Liver (tissue), 9 donors: ENCODE data around the gene INHBB. TPM values are rescaled to one million over a fixed set of nuclear protein-coding genes. Genes with fewer than 3 reads are reported as not detected.

ENCODE experiments used
- DNase-seq: peaks from one replicate; pipeline ENCODE4 v3.0.0-alpha.2; 2017; ENCODE audit warnings: low spot score
- H3K27ac ChIP-seq, 2 donors: one replicate each; pipeline ENCODE4 v1.7.0; 2013; ENCODE audit warnings: inconsistent platforms in 2 of 2, low read length in 2 of 2, control low read depth in 1 of 2, low read depth in 1 of 2, mild to moderate bottlenecking in 1 of 2
- H3K27me3 ChIP-seq, 4 donors: one replicate each; pipeline versions ENCODE4 v1.6.1 to v1.7.0; 2013; ENCODE audit warnings: low read length in 3 of 4, inconsistent platforms in 1 of 4, mild to moderate bottlenecking in 1 of 4, moderate library complexity in 1 of 4; ENCODE audit not compliant: control insufficient read depth in 4 of 4, insufficient read depth in 4 of 4
- H3K36me3 ChIP-seq, 4 donors: one replicate each; pipeline versions ENCODE4 v1.6.1 to v1.7.0; 2013; ENCODE audit warnings: low read length in 3 of 4, mild to moderate bottlenecking in 3 of 4, low read depth in 1 of 4, moderate library complexity in 1 of 4; ENCODE audit not compliant: control insufficient read depth in 4 of 4, insufficient read depth in 3 of 4
- H3K4me1 ChIP-seq, 4 donors: one replicate each; pipeline versions ENCODE4 v1.6.1 to v1.7.0; 2013; ENCODE audit warnings: low read length in 3 of 4, mild to moderate bottlenecking in 3 of 4, moderate library complexity in 1 of 4; ENCODE audit not compliant: control insufficient read depth in 4 of 4, insufficient read depth in 4 of 4
- H3K4me3 ChIP-seq, 3 donors: one replicate each; pipeline versions ENCODE4 v1.6.1 to v1.7.0; 2013; ENCODE audit warnings: low read length in 3 of 3, control low read depth in 1 of 3, low read depth in 1 of 3, mild to moderate bottlenecking in 1 of 3
- H3K9ac ChIP-seq, 2 donors: one replicate each; pipeline ENCODE4 v1.7.0; 2013; ENCODE audit warnings: low read length in 2 of 2, mild to moderate bottlenecking in 2 of 2, moderate library complexity in 2 of 2, control low read depth in 1 of 2, low read depth in 1 of 2
- H3K9me3 ChIP-seq, 4 donors: one replicate each; pipeline versions ENCODE4 v1.6.1 to v1.7.0; 2013; ENCODE audit warnings: low read length in 3 of 4; ENCODE audit not compliant: control insufficient read depth in 4 of 4
- CTCF ChIP-seq: fragments of 150-350 bp; IDR thresholded peaks from 2 replicates; pipeline ENCODE4 v1.5.1; 2017; ENCODE audit warnings: improper control_type of control experiment, low read depth, low read length; ENCODE audit not compliant: missing input control
- EGR1 ChIP-seq, 2 donors: IDR thresholded peaks; 2 replicates each; pipeline ENCODE4 v1.6.1; 2016 to 2018; ENCODE audit warnings: antibody characterized with exemption in 2 of 2, low read depth in 2 of 2
- FOXA1 ChIP-seq: IDR thresholded peaks from 2 replicates; pipeline ENCODE4 v1.6.1; 2016; ENCODE audit warnings: antibody characterized with exemption
- FOXA2 ChIP-seq: IDR thresholded peaks from 2 replicates; pipeline ENCODE4 v1.6.1; 2016; ENCODE audit warnings: antibody characterized with exemption
- GABPA ChIP-seq, 2 donors: IDR thresholded peaks in 1 of 2; conservative IDR thresholded peaks in 1 of 2; 2 replicates each; pipeline ENCODE4 v1.6.1; 2016; ENCODE audit warnings: antibody characterized with exemption in 2 of 2, mild to moderate bottlenecking in 1 of 2, moderate library complexity in 1 of 2
- HNF4A ChIP-seq, 2 donors: conservative IDR thresholded peaks; 2 replicates each; pipeline ENCODE4 v1.6.1; 2016; ENCODE audit warnings: antibody characterized with exemption in 2 of 2, mild to moderate bottlenecking in 2 of 2
- HNF4G ChIP-seq: IDR thresholded peaks from 2 replicates; pipeline ENCODE4 v1.6.1; 2016; ENCODE audit warnings: antibody characterized with exemption
- JUND ChIP-seq, 2 donors: IDR thresholded peaks; 2 replicates each; pipeline ENCODE4 v1.6.1; 2016; ENCODE audit warnings: antibody characterized with exemption in 2 of 2
- MAX ChIP-seq: IDR thresholded peaks from 2 replicates; pipeline ENCODE4 v1.6.1; 2016; ENCODE audit warnings: antibody characterized with exemption
- NR2F2 ChIP-seq: IDR thresholded peaks from 2 replicates; pipeline ENCODE4 v1.6.1; 2016; ENCODE audit warnings: antibody characterized with exemption
- REST ChIP-seq: IDR thresholded peaks from 2 replicates; pipeline ENCODE4 v1.6.1; 2016; ENCODE audit warnings: antibody characterized with exemption, mild to moderate bottlenecking
- RXRA ChIP-seq, 2 donors: IDR thresholded peaks; 2 replicates each; pipeline ENCODE4 v1.6.1; 2017 to 2018; ENCODE audit warnings: antibody characterized with exemption in 2 of 2, mild to moderate bottlenecking in 1 of 2
- YY1 ChIP-seq: IDR thresholded peaks from 2 replicates; pipeline ENCODE4 v1.6.1; 2016; ENCODE audit warnings: antibody characterized with exemption, mild to moderate bottlenecking
- ZBTB33 ChIP-seq: IDR thresholded peaks from 2 replicates; pipeline ENCODE4 v1.6.1; 2016; ENCODE audit warnings: antibody characterized with exemption
- WGBS: extraction: QIAGEN DNeasy Blood & Tissue Kit; methylation state at CpG from one replicate; pipeline ENCODE4 v1.1.7; 2013; 5-methylcytosine and 5-hydroxymethylcytosine counted together
- polyA plus RNA-seq, 2 donors: library from polyadenylated mRNA; stranded (reverse) in 1 of 2; unstranded in 1 of 2; fragments of 200-250 nt in 1 of 2; fragments of >200 nt in 1 of 2; fragmentation: Nextera tagmentation in 1 of 2; extraction: Ambion mirVana in 1 of 2; gene quantifications; one replicate each; pipeline versions ENCODE4 v1.2.1 to v1.2.3, GENCODE V29; 2013 to 2015
- total RNA-seq, 2 donors: library from RNA; depleted of rRNA; stranded (reverse); fragments of >200 nt; gene quantifications; one replicate each; pipeline ENCODE4 v1.2.3, GENCODE V29; 2014
- donor health status: healthy.
- donor health status: healthy.
- donor health status: healthy.
- donor health status: healthy.
- donor health status: healthy.

INHBB gene
- total and polyA plus RNA-seq, 4 donors, result 0.36 to 7.4 (median 2.1) TPM

GRCh38 chr2:120341977-120342376 lies 4.0 kb upstream of the INHBB start (continued):
- TF ChIP-seq ZBTB33 (no peak), GABPA (IDR thresholded peaks at IDR 0.05 in 1 of 2, conservative IDR thresholded peaks at IDR 0.05 in 1 of 2) (no peak)

- DNase-seq, result no peak
- TF ChIP-seq HNF4A (conservative IDR thresholded peaks at IDR 0.05), result no peak
- no peak for TF ChIP-seq EGR1 (IDR thresholded peaks at IDR 0.05; ENCODE audit: low read depth in 2 of 2)
- TF ChIP-seq CTCF, result no peak
- no peak for TF ChIP-seq FOXA1
- no peak for TF ChIP-seq NR2F2
- no peak for TF ChIP-seq YY1
- TF ChIP-seq REST, result no peak
- Histone ChIP-seq H3K4me1 (peaks cover 9 to 27% (median 17%) of the 10 kb centered on the region in 4 donors), H3K36me3 (no peaks in the 10 kb centered on the region), H3K27ac (no peak overlapping the region), H3K4me3 (no peak overlapping the region), H3K9me3 (no peaks in the 10 kb centered on the region), H3K27me3 (peaks cover 0 to 3% (median 1%) of the 10 kb centered on the region in 4 donors), H3K9ac (no peak overlapping the region)
- 58% methylated on average over 7 of the region's 7 CpGs for WGBS
Measured at GRCh38 chr2:120342446-120342845, 3.5 kb upstream of the INHBB start.

GRCh38 chr2:120343100-120343432 lies 2.9 kb upstream of the INHBB start:
- Histone ChIP-seq H3K9ac (no peak overlapping the region), H3K36me3 (no peaks in the 10 kb centered on the region), H3K4me3 (no peak overlapping the region), H3K27me3 (peaks cover 0 to 3% (median 1%) of the 10 kb centered on the region in 4 donors), H3K4me1 (peaks cover 9 to 33% (median 23%) of the 10 kb centered on the region in 4 donors), H3K9me3 (no peaks in the 10 kb centered on the region), H3K27ac (no peak overlapping the region)
- 28% methylated on average over 5 of the region's 5 CpGs for WGBS
- no peak for DNase-seq
- no peak for TF ChIP-seq GABPA (IDR thresholded peaks at IDR 0.05 in 1 of 2, conservative IDR thresholded peaks at IDR 0.05 in 1 of 2)
- TF ChIP-seq ZBTB33, result no peak
- no peak for TF ChIP-seq NR2F2
- TF ChIP-seq FOXA1, result no peak
- no peak for TF ChIP-seq REST
- no peak for TF ChIP-seq MAX
- no peak for TF ChIP-seq HNF4G
- TF ChIP-seq RXRA (IDR thresholded peaks at IDR 0.05), result no peak
- no peak for TF ChIP-seq FOXA2
- TF ChIP-seq YY1, result no peak
- TF ChIP-seq JUND (IDR thresholded peaks at IDR 0.05), result no peak
